Parathyroid adenoma (tissue), 2 donors: ENCODE data around the gene GHITM.
A peak's percentile ranks its signal among the peaks of the same experiment; 100 is the strongest.

Experiments used
- H2AFZ ChIP-seq: fragments of 300-600 bp; sonication (generic); one replicate; pipeline ENCODE4 v1.7.0; 2017; ENCODE audit warnings: antibody characterized with exemption, mild to moderate bottlenecking
- H3K27ac ChIP-seq: fragments of 300-600 bp; sonication (generic); one replicate; pipeline ENCODE4 v1.7.0; 2017
- H3K27me3 ChIP-seq: fragments of 300-600 bp; sonication (generic); one replicate; pipeline ENCODE4 v1.7.0; 2017; ENCODE audit warnings: low read length; ENCODE audit not compliant: control insufficient read depth, insufficient read depth
- H3K36me3 ChIP-seq: fragments of 300-600 bp; sonication (generic); one replicate; pipeline ENCODE4 v1.7.0; 2017; ENCODE audit warnings: low read length; ENCODE audit not compliant: control insufficient read depth, insufficient read depth
- H3K4me1 ChIP-seq: fragments of 300-600 bp; sonication (generic); one replicate; pipeline ENCODE4 v1.7.0; 2017; ENCODE audit warnings: control low read depth
- H3K4me2 ChIP-seq: fragments of 300-600 bp; sonication (generic); one replicate; pipeline ENCODE4 v1.7.0; 2017; ENCODE audit warnings: low read length
- H3K4me3 ChIP-seq: fragments of 300-600 bp; sonication (generic); one replicate; pipeline ENCODE4 v1.7.0; 2017; ENCODE audit warnings: low read depth, low read length
- H3K79me2 ChIP-seq: fragments of 300-600 bp; sonication (generic); one replicate; pipeline ENCODE4 v1.7.0; 2017; ENCODE audit warnings: control low read depth
- H3K9ac ChIP-seq: fragments of 300-600 bp; sonication (generic); one replicate; pipeline ENCODE4 v1.7.0; 2017; ENCODE audit warnings: mild to moderate bottlenecking
- H3K9me3 ChIP-seq: fragments of 300-600 bp; sonication (generic); one replicate; pipeline ENCODE4 v1.7.0; 2017; ENCODE audit warnings: low read length; ENCODE audit not compliant: control insufficient read depth
- TF ChIP-seq, protein P1 (sequence below): fragments of 300-600 bp; sonication (generic); IDR thresholded peaks from one replicate; pipeline ENCODE4 v1.7.0; 2017; ENCODE audit warnings: antibody characterized with exemption, mild to moderate bottlenecking
- donor health status: primary hyperparathyroidism.

Gene GHITM

DNA sequence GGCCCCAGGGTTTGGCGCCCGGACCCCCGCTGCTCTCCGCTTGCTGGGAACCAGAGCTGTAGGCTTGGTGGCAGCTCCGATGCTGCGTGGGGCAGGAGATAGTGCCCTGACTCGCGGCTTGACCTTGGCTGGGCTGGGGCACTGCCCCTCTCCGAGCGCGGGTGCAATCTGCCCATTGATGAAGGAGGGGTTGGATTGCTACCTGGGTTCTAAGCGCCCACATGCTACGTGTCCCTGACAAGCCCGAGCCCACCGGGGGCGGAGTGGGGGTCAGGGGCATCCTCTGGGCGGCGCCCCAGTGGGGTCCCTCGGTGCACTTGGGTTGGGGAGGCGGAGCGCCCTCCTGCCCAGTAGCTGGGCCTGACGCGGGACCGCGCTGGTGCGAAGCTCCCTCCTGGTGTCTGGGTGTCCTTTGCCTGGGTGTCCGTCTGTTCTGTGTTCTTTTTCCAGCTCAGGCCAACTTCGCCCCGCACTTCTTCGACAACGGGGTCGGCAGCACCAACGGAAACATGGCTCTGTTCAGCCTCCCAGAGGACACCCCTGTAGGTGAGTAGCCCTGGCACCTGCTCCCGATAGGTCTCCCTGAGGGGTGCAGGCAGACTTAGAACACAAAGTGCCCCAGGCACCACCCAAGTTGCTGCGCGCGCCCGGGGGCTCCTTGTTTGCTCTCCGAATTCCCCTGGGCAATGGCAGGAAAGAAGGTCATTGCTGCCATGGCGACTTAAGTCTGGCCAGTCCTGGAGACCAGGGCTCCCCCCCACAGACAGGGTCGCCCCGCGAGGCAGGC lies 55.9 kb downstream of the GHITM start:
- Histone ChIP-seq H3K27ac (no peak overlapping the region), H3K9ac (no peak overlapping the region), H3K9me3 (no peaks in the 10 kb centered on the region), H3K79me2 (no peaks in the 10 kb centered on the region), H3K36me3 (no peaks in the 10 kb centered on the region), H3K4me1 (peaks cover 5% of the 10 kb centered on the region), H2AFZ (peak overlapping the region; percentile 72), H3K4me3 (no peak overlapping the region), H3K27me3 (no peaks in the 10 kb centered on the region), H3K4me2 (peak overlapping the region; percentile 71)
- TF ChIP-seq, protein P1, sequence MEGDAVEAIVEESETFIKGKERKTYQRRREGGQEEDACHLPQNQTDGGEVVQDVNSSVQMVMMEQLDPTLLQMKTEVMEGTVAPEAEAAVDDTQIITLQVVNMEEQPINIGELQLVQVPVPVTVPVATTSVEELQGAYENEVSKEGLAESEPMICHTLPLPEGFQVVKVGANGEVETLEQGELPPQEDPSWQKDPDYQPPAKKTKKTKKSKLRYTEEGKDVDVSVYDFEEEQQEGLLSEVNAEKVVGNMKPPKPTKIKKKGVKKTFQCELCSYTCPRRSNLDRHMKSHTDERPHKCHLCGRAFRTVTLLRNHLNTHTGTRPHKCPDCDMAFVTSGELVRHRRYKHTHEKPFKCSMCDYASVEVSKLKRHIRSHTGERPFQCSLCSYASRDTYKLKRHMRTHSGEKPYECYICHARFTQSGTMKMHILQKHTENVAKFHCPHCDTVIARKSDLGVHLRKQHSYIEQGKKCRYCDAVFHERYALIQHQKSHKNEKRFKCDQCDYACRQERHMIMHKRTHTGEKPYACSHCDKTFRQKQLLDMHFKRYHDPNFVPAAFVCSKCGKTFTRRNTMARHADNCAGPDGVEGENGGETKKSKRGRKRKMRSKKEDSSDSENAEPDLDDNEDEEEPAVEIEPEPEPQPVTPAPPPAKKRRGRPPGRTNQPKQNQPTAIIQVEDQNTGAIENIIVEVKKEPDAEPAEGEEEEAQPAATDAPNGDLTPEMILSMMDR: no peak

DNA sequence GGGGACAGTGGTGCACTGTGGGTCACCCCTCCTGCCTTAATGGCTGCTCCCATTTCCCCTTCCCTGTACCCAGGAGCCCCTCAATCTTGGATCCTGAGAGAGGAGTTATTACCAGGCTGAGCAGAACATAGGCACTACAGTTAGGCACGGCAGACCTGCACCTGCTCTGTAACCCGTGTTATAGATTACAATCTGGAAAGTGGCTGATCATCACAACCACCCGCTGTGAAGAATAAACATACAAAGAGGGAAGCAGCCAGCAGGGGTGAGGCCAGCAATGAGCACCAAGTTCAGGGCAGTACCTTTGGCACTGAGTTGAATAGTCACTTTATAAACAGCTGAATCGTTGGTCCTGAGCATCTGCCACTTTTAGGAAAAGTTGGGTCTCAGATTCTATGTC lies 56.8 kb downstream of the GHITM start:
- Histone ChIP-seq H3K9ac (no peak overlapping the region), H2AFZ (no peak overlapping the region)
- TF ChIP-seq, protein P1: no peak

DNA sequence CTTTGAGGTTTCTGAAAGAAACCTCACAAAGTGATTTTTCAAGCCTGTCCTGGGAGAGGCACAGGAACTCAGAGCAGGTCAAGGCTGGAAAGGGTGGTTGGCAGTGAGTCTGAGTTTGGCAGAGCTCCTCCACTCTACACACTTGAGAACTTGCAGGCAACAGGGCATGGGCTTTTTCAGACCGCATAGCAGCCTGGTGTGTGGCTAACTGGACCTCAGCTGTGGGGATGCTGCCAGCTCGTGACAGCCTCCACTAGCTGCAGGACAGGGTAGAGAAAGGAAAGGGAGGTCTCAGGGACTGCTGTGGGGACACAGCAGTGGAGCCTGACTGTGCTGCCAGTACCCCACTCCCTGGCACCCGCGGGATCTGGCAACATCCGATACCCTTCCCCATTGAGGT lies 57.6 kb downstream of the GHITM start:
- Histone ChIP-seq H3K4me2 (no peak overlapping the region), H3K27ac (no peak overlapping the region), H2AFZ (no peak overlapping the region), H3K9ac (no peak overlapping the region), H3K4me1 (peaks cover 5% of the 10 kb centered on the region), H3K4me3 (no peak overlapping the region), H3K27me3 (no peaks in the 10 kb centered on the region), H3K36me3 (no peaks in the 10 kb centered on the region), H3K79me2 (no peaks in the 10 kb centered on the region), H3K9me3 (no peaks in the 10 kb centered on the region)
- TF ChIP-seq, protein P1: no peak

More for the DNA sequence above, 56.8 kb downstream of the GHITM start:
- no peaks in the 10 kb centered on the region for H3K79me2 ChIP-seq
- no peak overlapping the region for H3K4me3 ChIP-seq
- no peaks in the 10 kb centered on the region for H3K27me3 ChIP-seq
- no peaks in the 10 kb centered on the region for H3K9me3 ChIP-seq
- no peaks in the 10 kb centered on the region for H3K36me3 ChIP-seq
- peaks cover 5% of the 10 kb centered on the region for H3K4me1 ChIP-seq
- no peak overlapping the region for H3K27ac ChIP-seq
- peak overlapping the region; percentile 0 for H3K4me2 ChIP-seq

DNA sequence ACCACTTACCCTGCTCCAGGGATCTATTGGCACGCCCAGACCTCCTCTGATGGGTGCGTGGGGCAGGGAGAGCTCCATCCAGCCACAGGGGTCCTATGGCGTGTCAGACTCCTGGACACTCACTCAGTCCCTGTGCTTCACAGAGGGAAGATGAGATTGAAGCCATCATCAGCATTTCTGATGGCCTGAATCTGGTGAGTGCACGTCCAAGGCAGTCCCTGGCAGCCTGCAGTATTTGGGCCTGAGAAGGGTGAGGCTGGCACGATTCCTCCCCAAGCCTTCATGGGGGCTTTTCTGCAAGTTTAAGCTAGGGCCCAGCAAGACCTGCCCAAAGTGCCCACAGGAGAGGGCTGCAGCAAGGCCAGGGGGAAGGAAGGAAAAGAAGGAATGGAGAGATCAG lies 58.3 kb downstream of the GHITM start:
- H3K79me2 ChIP-seq: no peaks in the 10 kb centered on the region
- H3K36me3 ChIP-seq: no peaks in the 10 kb centered on the region
- no peak overlapping the region for H2AFZ ChIP-seq
- TF ChIP-seq, protein P1: no peak
- H3K9ac ChIP-seq: no peak overlapping the region
- no peak overlapping the region for H3K27ac ChIP-seq
- no peak overlapping the region for H3K4me3 ChIP-seq
- H3K4me2 ChIP-seq: no peak overlapping the region
- no peaks in the 10 kb centered on the region for H3K9me3 ChIP-seq
- H3K27me3 ChIP-seq: no peaks in the 10 kb centered on the region
- H3K4me1 ChIP-seq: peaks cover 5% of the 10 kb centered on the region
